Left hindlimb (tissue), 1 donor: ENCODE data around the gene TXNIP.

Source experiments
- DNase-seq: peaks from one replicate; pipeline ENCODE4 v3.0.0-alpha.2; 2018

TXNIP gene

GRCh38 chr1:145963265-145964019 is 32.9 kb downstream of the TXNIP start:
- DNase-seq: no peak

DNA sequence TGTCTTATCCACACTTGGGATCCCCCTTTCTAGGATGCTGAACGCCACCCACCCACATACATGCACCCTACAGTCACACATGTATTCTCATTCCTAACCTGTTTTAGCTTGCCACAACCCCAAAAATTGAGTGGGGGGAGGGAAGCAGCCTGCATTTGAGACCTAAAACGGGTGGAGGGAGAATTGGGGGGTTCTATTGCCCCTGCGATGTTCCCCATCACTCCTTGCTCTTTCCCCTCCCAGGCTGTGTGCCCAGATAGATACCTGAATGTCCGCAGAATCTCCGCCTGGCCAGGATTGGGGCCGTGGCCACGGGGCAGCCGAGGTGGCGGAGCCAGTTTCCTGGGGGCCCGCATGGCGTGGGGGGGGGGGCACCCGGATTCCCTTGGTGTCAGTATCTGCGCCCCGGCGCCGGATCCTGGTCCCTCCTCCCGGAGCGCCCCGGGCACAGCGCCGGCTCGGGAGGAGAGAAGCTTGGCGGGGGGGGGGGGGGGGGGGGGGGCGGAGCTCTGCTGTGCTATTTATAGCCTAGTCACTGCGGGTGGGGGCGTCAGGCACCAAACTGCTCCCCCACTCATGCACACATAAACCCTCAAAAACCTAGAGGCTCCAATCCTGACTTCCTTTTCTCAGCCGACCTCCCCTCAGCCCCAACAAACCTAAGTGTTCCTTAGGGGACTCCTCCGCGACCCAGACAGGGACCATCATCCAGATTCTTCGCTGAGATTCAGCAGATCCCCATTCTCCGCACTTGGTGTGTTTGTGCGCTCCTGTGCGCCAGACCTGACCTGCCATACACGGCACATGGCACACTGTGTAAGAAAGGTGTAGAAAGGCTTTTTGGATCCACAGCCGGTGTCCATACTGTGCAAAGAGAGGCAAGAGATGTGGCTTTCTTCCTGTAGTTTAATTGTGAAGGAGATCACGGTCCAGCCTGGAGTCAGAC is 33.9 kb downstream of the TXNIP start:
- DNase-seq: peak; percentile 78

GRCh38 chr1:145961425-145962156 is 34.8 kb downstream of the TXNIP start:
- DNase-seq: peak; percentile 65

GRCh38 chr1:145961109-145961424 is 35.3 kb downstream of the TXNIP start:
- DNase-seq: no peak

- peak; percentile 87 for DNase-seq
Measured at GRCh38 chr1:145960468-145961108, 35.8 kb downstream of the TXNIP start.

GRCh38 chr1:145959957-145960467 is 36.4 kb downstream of the TXNIP start:
- no peak for DNase-seq

DNA sequence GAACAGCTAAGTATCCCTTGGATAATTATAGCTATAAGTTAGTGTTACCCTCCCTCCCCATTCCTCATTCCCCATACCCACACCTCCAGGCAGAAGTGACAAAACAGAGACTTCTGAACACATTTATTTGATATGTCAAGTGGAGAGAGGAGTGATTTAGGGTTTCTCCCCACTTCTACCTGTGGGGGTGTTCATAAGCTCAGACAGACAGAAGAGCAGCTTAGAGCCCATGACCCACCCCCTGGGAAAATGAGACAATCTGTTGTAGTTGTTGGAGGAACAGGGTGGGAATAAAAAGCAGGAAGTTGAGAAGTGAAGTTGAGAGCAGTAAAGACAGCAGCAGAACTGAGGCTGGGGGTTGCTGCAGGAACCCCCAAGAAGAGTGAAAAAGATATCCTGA is 37.0 kb downstream of the TXNIP start:
- no peak for DNase-seq

GRCh38 chr1:145958734-145959133 is 37.6 kb downstream of the TXNIP start:
- DNase-seq: no peak

- peak; percentile 97 for DNase-seq
Measured at GRCh38 chr1:145957443-145958319, 38.7 kb downstream of the TXNIP start, which contains the start of gene LIX1L. Gene LIX1L (minus strand): TSS chr1:145958017. CDS start chr1:145957927, 90 bp downstream.

DNA sequence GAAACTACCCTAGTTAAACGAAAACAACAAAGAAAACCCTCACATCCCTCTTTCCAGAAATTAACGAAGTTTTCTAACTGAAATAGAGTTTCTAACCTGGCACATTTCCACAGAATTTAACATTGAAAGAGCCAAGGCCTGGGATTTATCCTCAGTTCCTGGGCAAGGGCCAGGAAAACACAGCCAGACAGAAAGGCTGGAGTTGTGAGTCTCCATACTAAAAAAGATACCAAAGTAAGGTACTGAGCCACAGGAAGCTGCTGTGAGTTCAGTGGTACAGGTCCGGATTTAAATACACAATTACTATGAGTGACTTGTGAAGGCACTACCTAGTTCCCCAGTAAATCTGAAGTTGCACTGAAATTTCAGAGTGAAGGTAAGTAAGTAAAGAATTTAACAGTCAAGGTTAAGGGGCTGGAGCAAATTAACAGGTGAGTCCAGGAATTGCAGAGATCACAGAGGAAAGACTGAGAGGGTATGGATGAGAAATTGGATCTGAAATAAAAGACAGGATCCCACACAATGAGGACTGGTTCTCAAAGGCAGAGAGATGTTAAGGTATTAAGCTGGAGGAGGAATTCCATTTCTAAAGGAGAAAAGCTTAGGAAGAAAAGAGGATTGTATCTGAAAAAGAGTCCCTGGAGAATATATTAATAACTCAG is 39.5 kb downstream of the TXNIP start:
- no peak for DNase-seq

- no peak for DNase-seq
Measured at GRCh38 chr1:145956361-145956760, 40.0 kb downstream of the TXNIP start.

- DNase-seq: no peak
Measured at GRCh38 chr1:145955436-145955835, 40.9 kb downstream of the TXNIP start.

DNA sequence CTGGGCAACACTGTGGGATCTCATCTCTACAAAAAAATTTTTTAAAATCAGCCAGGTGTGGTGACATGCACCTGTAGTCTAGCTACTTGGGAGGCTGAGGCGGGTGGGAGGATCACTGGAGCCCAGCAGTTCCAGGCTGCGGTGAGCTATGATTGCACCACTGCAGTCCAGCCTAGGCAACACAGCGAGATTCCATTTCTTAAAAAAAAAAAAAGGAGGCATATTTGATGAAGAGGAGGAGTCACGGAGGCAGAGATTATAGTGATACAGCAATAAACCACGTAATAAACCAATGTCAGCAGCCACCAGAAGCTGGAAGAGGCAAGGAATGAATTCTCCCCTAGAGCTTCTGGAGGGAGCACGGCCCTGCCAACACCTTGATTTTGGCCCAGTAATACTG is 42.5 kb downstream of the TXNIP start:
- DNase-seq: no peak

DNA sequence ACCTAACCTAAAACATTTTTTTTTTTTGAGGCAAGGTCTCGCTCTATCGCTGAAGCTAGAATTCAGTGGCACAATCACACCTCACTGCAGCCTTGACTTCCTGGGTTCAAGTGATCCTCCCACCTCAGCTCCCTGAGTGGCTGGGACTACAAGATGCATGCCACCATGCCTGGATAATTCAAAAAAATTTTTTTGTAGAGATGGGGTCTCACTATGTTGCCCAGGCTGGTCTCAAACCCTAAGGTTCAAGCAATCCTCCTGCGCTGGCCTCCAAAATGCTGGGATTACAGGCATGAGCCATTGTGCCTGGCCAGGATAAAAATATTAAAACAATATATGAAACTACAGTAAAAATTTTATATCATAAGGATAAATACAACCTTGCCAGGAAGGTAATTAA is 43.5 kb downstream of the TXNIP start:
- no peak for DNase-seq

- DNase-seq: no peak
Measured at GRCh38 chr1:145951526-145951925, 44.9 kb downstream of the TXNIP start.

- DNase-seq: no peak
Measured at GRCh38 chr1:145949219-145949618, 47.2 kb downstream of the TXNIP start.

DNA sequence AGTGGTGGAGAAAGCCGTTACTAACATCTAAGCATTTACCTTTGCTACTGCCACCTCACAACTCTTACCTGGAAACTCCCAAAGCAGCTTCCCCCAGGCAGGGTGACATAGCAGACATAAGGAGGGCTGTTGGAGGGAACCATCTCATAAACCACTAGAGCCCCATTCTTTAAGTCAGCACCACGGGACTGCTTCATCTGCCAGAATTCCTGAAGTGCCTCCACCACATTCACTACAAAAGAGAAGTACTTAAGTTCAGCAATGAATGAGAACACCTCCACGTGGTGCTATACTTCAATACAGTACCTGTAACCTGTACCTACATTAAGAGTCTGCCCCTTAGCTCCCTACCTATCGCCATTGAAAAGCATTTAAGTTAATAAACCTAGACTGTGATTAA is 48.8 kb downstream of the TXNIP start:
- no peak for DNase-seq

DNA sequence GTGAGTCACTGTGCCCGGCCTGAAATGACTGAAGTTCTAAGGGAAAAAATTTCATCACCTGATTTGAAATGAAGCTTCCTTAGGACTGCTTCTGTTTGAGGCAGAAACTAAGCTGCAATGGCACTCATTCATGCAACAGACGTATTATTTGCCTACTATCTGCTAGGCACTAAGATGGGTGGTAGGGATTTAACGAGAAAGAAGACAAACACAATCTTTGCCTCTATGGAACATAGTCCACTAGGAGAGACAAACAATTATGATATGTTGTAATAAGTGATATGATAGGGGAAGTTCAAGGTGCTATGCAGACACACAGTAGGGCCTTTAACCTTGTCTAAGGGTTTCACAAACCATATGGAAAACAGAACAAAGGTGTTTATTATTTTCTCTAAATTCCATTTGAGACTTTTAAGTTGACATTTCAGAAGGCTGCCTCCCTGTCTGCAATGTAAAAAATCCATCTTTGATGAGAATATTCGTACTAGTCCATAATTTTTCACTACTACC is 49.8 kb downstream of the TXNIP start:
- no peak for DNase-seq

DNA sequence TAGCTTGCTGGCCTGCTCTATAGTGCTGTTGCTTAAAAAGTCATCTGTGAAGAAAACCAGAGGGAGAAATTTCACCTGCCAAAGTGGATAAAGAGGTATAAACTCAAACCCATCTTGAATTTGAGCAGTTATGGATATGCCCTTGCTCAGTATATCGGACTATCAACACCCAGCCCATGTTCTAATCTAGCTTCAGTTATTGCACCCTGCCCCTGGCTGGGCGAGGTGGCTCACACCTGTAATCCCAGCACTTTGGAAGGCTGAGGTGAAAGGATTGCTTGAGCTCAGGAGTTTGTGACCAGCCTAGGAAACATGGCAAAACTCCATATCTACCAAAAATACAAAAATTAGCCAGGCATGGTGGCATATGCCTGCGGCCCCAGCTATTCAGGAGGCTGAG is 51.8 kb downstream of the TXNIP start:
- DNase-seq: no peak

DNA sequence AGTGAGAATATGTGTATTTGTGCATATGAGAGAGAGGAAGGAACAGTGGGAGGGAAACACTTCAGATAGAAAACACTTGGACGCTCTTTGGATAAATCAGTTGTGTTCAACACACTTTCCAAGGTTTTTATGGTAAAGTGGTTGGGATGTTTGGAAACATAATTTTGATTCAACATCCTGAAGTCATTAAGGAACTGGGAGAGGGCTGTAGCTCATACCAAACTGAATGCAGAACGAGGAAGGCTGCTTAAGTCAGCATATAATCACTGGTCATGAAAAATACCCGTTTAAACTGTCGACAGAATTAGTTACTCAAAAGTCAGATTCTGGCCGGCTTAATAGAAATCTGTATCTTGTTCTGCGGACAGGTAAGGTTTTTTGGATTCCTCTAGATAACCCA is 53.5 kb downstream of the TXNIP start:
- DNase-seq: no peak
